DOHH2 (cell line): ENCODE data around the gene AUNIP.

Experiments used
- H3F3A ChIP-seq: fragments of 200-600 bp; sonication (generic), shearing (Covaris generic); 2 replicates; pipeline ENCODE4 v1.6.0; 2016; ENCODE audit warnings: antibody characterized with exemption, mild to moderate bottlenecking; ENCODE audit not compliant: control insufficient read depth, insufficient read depth
- H3K27ac ChIP-seq: fragments of 200-600 bp; sonication (generic); 2 replicates; pipeline ENCODE4 v1.5.1; 2014; ENCODE audit warnings: low read depth, mild to moderate bottlenecking, low read length, moderate library complexity
- H3K27me3 ChIP-seq: fragments of 200-600 bp; sonication (generic); 2 replicates; pipeline ENCODE4 v1.6.1; 2014; ENCODE audit warnings: mild to moderate bottlenecking, low read length, mixed read lengths; ENCODE audit not compliant: control insufficient read depth
- H3K36me3 ChIP-seq: fragments of 200-600 bp; sonication (generic); 2 replicates; pipeline ENCODE4 v1.6.1; 2014; ENCODE audit warnings: mild to moderate bottlenecking, low read length, moderate library complexity, mixed read lengths; ENCODE audit not compliant: control insufficient read depth
- H3K4me1 ChIP-seq: fragments of 200-600 bp; sonication (generic); 2 replicates; pipeline ENCODE4 v1.6.1; 2014; ENCODE audit warnings: mild to moderate bottlenecking, low read length, mixed read lengths; ENCODE audit not compliant: control insufficient read depth
- H3K4me2 ChIP-seq: fragments of 200-600 bp; sonication (generic); 2 replicates; pipeline ENCODE4 v1.6.0; 2014; ENCODE audit warnings: mild to moderate bottlenecking, low read length, moderate library complexity
- H3K4me3 ChIP-seq: fragments of 200-600 bp; sonication (generic); 2 replicates; pipeline ENCODE4 v1.5.1; 2014; ENCODE audit warnings: mild to moderate bottlenecking, low read length, mixed read lengths
- H3K79me2 ChIP-seq: fragments of 200-600 bp; sonication (generic); 2 replicates; pipeline ENCODE4 v1.6.1; 2014; ENCODE audit warnings: mild to moderate bottlenecking, low read length, mixed read lengths; ENCODE audit not compliant: control insufficient read depth
- H3K9me2 ChIP-seq: fragments of 200-600 bp; sonication (generic); replicated peaks from 2 replicates; pipeline ENCODE4 v1.6.1; 2014; ENCODE audit warnings: mild to moderate bottlenecking, low read length, mixed read lengths; ENCODE audit not compliant: control insufficient read depth
- H3K9me3 ChIP-seq: fragments of 200-600 bp; sonication (generic); 2 replicates; pipeline ENCODE4 v1.6.1; 2014; ENCODE audit warnings: antibody characterized with exemption, low read length, mixed read lengths; ENCODE audit not compliant: control insufficient read depth, insufficient read depth
- H4K20me1 ChIP-seq: fragments of 200-600 bp; sonication (generic); 2 replicates; pipeline ENCODE4 v1.6.0; 2014; ENCODE audit warnings: low read depth, mild to moderate bottlenecking, antibody characterized with exemption, low read length, moderate library complexity; ENCODE audit not compliant: control insufficient read depth, insufficient read depth
- EZH2phosphoT487 ChIP-seq: fragments of 200-600 bp; sonication (generic); IDR thresholded peaks from 2 replicates; pipeline ENCODE4 v1.6.1; 2017; ENCODE audit warnings: borderline replicate concordance, mild to moderate bottlenecking, antibody characterized with exemption, low read length, moderate library complexity, mixed read lengths
- TF ChIP-seq, protein P1 (sequence below): fragments of 200-600 bp; sonication (generic); IDR thresholded peaks from one replicate; pipeline ENCODE4 v1.5.1; 2014; ENCODE audit warnings: antibody characterized with exemption, mild to moderate bottlenecking, low read depth, low read length; ENCODE audit not compliant: poor library complexity, severe bottlenecking

AUNIP gene

DNA sequence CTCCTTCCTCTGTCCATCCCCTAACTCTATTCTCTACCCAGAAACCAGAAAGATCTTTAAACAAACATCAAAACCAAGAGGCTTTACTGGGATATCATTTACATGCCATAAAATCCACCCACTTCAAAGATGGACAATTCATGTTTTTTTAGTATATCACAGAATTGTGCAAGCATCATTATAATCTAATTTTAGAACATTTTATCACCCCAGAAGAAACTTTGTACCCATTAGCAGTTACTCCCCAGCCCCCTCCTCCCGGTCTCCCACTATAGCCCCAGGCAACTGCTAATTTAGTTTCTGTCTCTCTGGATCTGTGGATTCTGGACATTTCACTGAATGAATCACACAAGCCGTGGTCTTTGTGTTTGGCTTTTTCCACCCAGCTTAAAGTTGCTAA is 64.0 kb downstream of the AUNIP start:
- H3K79me2 ChIP-seq = no peaks in the 10 kb centered on the region
- H3K9me3 ChIP-seq = no peaks in the 10 kb centered on the region
- TF ChIP-seq, protein P1, sequence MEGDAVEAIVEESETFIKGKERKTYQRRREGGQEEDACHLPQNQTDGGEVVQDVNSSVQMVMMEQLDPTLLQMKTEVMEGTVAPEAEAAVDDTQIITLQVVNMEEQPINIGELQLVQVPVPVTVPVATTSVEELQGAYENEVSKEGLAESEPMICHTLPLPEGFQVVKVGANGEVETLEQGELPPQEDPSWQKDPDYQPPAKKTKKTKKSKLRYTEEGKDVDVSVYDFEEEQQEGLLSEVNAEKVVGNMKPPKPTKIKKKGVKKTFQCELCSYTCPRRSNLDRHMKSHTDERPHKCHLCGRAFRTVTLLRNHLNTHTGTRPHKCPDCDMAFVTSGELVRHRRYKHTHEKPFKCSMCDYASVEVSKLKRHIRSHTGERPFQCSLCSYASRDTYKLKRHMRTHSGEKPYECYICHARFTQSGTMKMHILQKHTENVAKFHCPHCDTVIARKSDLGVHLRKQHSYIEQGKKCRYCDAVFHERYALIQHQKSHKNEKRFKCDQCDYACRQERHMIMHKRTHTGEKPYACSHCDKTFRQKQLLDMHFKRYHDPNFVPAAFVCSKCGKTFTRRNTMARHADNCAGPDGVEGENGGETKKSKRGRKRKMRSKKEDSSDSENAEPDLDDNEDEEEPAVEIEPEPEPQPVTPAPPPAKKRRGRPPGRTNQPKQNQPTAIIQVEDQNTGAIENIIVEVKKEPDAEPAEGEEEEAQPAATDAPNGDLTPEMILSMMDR = no peak
- TF ChIP-seq EZH2phosphoT487 = no peak
- H4K20me1 ChIP-seq = no peaks in the 10 kb centered on the region
- no peaks in the 10 kb centered on the region for H3K36me3 ChIP-seq
- H3K4me2 ChIP-seq = no peak overlapping the region
- no peaks in the 10 kb centered on the region for H3K9me2 ChIP-seq
- peaks cover 8% of the 10 kb centered on the region for H3K27me3 ChIP-seq
- H3F3A ChIP-seq = no peaks in the 10 kb centered on the region
- H3K27ac ChIP-seq = no peak overlapping the region
- peaks cover 21% of the 10 kb centered on the region for H3K4me1 ChIP-seq
- no peak overlapping the region for H3K4me3 ChIP-seq

- peaks cover 16% of the 10 kb centered on the region for H3K4me1 ChIP-seq
- H3F3A ChIP-seq = no peaks in the 10 kb centered on the region
- H3K9me3 ChIP-seq = no peaks in the 10 kb centered on the region
- H3K36me3 ChIP-seq = no peaks in the 10 kb centered on the region
- H3K27ac ChIP-seq = no peak overlapping the region
- H3K4me3 ChIP-seq = no peak overlapping the region
- peaks cover 15% of the 10 kb centered on the region for H3K27me3 ChIP-seq
- H4K20me1 ChIP-seq = no peaks in the 10 kb centered on the region
- TF ChIP-seq, protein P1 = no peak
- TF ChIP-seq EZH2phosphoT487 = no peak
- H3K4me2 ChIP-seq = no peak overlapping the region
- H3K9me2 ChIP-seq = no peaks in the 10 kb centered on the region
- no peaks in the 10 kb centered on the region for H3K79me2 ChIP-seq
These were observed 64.9 kb downstream of the AUNIP start for GRCh38 chr1:25794325-25794724.

- TF ChIP-seq EZH2phosphoT487 = no peak
- TF ChIP-seq, protein P1 = no peak
- Histone ChIP-seq H3K27me3 (peaks cover 18% of the 10 kb centered on the region), H3K9me2 (no peaks in the 10 kb centered on the region), H3K27ac (no peak overlapping the region), H3K4me2 (no peak overlapping the region), H4K20me1 (no peaks in the 10 kb centered on the region), H3K4me1 (peaks cover 14% of the 10 kb centered on the region), H3K79me2 (no peaks in the 10 kb centered on the region), H3F3A (no peaks in the 10 kb centered on the region), H3K9me3 (no peaks in the 10 kb centered on the region), H3K36me3 (no peaks in the 10 kb centered on the region), H3K4me3 (no peak overlapping the region)
These were observed 65.6 kb downstream of the AUNIP start for GRCh38 chr1:25793585-25794170.
